Kidney (tissue), 14 donors: ENCODE measurements around the gene CASKIN2. TPM values are rescaled to one million over a fixed set of nuclear protein-coding genes. Genes with fewer than 3 reads are reported as not detected.
A peak's percentile ranks its signal among the peaks of the same experiment; 100 is the strongest.

ENCODE experiments used
- DNase-seq, 5 donors: peaks; one replicate each; pipeline ENCODE4 v3.0.0-alpha.2; 2013 to 2020
- FAIRE-seq: peaks from 2 replicates; lab custom pipeline; 2012; peaks lifted over from hg19 to GRCh38; lab: Jason Lieb, UNC
- H3K27ac ChIP-seq, 2 donors: one replicate each; pipeline ENCODE4 v1.7.0; 2013; ENCODE audit warnings: low read depth in 2 of 2, low read length in 2 of 2, inconsistent platforms in 1 of 2
- H3K27me3 ChIP-seq: one replicate; pipeline ENCODE4 v1.7.1; 2013; ENCODE audit warnings: low read length, inconsistent platforms; ENCODE audit not compliant: control insufficient read depth, insufficient read depth
- H3K36me3 ChIP-seq, 3 donors: one replicate each; pipeline versions ENCODE4 v1.7.0 to v1.7.1; 2013; ENCODE audit warnings: low read length in 3 of 3, control low read depth in 1 of 3, inconsistent platforms in 1 of 3; ENCODE audit not compliant: insufficient read depth in 3 of 3, control insufficient read depth in 2 of 3
- H3K4me1 ChIP-seq, 3 donors: one replicate each; pipeline versions ENCODE4 v1.7.0 to v1.7.1; 2013; ENCODE audit warnings: low read length in 3 of 3, inconsistent platforms in 1 of 3, low read depth in 1 of 3; ENCODE audit not compliant: control insufficient read depth in 2 of 3, insufficient read depth in 2 of 3
- H3K4me3 ChIP-seq, 3 donors: one replicate each; pipeline versions ENCODE4 v1.7.0 to v1.8.1; 2013; ENCODE audit warnings: low read length in 3 of 3, control low read depth in 1 of 3, inconsistent platforms in 1 of 3
- H3K9ac ChIP-seq, 3 donors: one replicate each; pipeline versions ENCODE4 v1.7.0 to v1.7.1; 2013; ENCODE audit warnings: low read length in 3 of 3, control low read depth in 1 of 3, inconsistent platforms in 1 of 3
- H3K9me3 ChIP-seq, 3 donors: one replicate each; pipeline versions ENCODE4 v1.7.0 to v1.7.1; 2013; ENCODE audit warnings: low read length in 3 of 3, control low read depth in 1 of 3, inconsistent platforms in 1 of 3; ENCODE audit not compliant: control insufficient read depth in 2 of 3, insufficient read depth in 1 of 3
- intact Hi-C: fragments of 100-400 bp; cut with DNase I; formaldehyde crosslinking; loops from one replicate; pipeline ENCODE4 v1.11.1; 2022
- polyA plus RNA-seq: library from polyadenylated mRNA; stranded (reverse); fragments of 350-450 nt; fragmentation: Illumina TruSeq; extraction: RNeasy Lipid Tissue Mini Kit (QIAGEN cat#74804); gene quantifications from one replicate; pipeline ENCODE4 v1.2.3, GENCODE V29; 2014; ENCODE audit warnings: low read depth, low replicate concordance; ENCODE audit not compliant: insufficient read depth
- total RNA-seq: library from RNA; stranded (reverse); fragmentation: NEBNext Ultra II Directional; extraction: Animal tissue kit (Norgen Biotek cat#: 25700); gene quantifications from one replicate; pipeline ENCODE4 v1.2.1, GENCODE V29; 2021
- TF ChIP-seq, protein P1 (sequence below): IDR thresholded peaks from 3 replicates; pipeline ENCODE4 v1.5.1; 2012; ENCODE audit warnings: mild to moderate bottlenecking, moderate library complexity, borderline replicate concordance; ENCODE audit not compliant: insufficient read depth; ENCODE audit errors: extremely low read depth
- donor health status: control.
- donor health status: control.
- donor health status: control.
- donor health status: control.
- donor health status: control.
- donor health status: DM: yes; HTN: yes; CAD: no.
- donor health status: Normal renal cell carcinoma (clear cell type).

Gene CASKIN2
- total and polyA plus RNA-seq, 2 donors from 2014 or later: 25.0 to 98.6 TPM

DNA sequence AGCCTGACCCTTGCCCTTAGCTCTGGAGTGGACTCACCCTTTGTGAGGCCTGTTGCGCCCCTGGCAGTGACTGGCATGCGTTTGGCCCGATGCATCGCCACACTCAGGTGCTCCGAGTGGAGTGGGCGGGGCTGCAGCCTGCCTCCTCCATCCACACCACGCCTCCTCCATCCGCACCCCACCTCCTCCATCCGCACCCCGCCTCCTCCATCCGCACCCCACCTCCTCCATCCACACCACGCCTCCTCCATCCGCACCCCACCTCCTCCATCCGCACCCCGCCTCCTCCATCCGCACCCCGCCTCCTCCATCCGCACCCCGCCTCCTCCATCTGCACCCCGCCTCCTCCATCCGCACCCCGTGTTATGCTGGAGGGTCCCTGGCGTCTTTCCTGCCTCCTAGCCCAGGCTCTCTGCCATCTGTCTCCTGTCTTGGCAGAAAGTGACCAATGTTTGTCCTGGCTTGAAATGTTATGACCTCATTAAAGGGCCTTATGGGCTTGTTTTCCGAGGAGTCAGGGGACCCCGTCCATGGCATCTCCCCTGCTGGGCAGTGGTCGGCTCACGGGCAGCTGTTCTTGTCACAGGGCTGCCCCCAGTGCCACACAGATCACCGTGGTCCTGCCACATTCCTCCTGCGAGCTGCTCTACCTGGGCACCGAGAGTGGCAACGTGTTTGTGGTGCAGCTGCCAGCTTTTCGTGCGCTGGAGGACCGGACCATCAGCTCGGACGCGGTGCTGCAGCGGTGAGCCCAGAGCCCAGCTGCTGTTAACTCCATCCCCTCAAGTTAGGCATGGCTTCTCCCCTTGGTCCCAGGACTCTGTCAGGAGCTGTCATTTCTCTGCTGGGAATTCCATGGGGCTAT, 43.6 kb upstream of the CASKIN2 start:
- Histone ChIP-seq H3K36me3 (peaks cover 0 to 19% (median 12%) of the 10 kb centered on the region in 3 donors), H3K9me3 (no peaks in the 10 kb centered on the region), H3K27ac (peak overlapping the region; percentile 21 to 90), H3K4me3 (no peak overlapping the region), H3K27me3 (no peaks in the 10 kb centered on the region), H3K4me1 (peaks cover 0 to 38% (median 30%) of the 10 kb centered on the region in 3 donors), H3K9ac (no peak overlapping the region)
- intact Hi-C loops: no loop called here
- DNase-seq (peak in 1 of 5 donors; percentile 26), FAIRE-seq (no peak)
- TF ChIP-seq, protein P1, sequence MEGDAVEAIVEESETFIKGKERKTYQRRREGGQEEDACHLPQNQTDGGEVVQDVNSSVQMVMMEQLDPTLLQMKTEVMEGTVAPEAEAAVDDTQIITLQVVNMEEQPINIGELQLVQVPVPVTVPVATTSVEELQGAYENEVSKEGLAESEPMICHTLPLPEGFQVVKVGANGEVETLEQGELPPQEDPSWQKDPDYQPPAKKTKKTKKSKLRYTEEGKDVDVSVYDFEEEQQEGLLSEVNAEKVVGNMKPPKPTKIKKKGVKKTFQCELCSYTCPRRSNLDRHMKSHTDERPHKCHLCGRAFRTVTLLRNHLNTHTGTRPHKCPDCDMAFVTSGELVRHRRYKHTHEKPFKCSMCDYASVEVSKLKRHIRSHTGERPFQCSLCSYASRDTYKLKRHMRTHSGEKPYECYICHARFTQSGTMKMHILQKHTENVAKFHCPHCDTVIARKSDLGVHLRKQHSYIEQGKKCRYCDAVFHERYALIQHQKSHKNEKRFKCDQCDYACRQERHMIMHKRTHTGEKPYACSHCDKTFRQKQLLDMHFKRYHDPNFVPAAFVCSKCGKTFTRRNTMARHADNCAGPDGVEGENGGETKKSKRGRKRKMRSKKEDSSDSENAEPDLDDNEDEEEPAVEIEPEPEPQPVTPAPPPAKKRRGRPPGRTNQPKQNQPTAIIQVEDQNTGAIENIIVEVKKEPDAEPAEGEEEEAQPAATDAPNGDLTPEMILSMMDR: no peak

DNA sequence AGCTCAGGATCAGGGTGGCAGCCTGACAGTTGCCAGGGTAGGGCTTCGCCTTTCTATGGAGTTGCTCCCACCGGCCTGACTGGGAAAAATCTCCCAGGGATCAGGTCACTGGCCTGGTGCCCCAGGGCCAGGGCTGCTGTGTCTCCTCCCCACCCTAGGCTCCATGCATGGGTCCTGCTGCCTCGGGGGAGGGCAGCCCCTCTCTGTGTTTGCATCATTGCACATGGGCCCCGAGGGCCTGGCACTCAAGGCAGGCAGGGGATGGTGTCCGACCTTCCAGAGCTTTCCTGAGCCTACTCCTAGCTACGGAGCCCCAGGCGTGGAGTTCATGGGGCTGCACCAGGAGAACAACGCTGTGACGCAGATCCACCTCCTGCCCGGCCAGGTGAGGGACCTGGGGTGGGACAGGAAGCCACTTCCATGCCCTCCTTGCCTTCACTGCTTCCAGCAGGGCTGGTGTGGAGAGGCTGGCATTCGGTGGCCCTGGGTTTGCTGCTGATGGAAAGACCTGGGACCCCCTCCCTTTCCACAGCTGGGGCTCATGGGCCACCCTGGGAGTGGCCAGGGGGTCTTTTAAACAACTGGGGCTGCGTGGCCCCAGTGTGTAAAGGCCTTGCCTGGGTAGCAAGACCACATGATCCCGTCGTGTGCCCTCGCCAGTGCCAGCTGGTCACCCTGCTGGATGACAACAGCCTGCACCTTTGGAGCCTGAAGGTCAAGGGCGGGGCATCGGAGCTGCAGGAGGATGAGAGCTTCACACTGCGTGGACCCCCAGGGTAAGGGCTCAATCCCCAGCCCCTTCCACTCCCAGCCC, 42.7 kb upstream of the CASKIN2 start:
- peaks cover 0 to 11% (median 6%) of the 10 kb centered on the region in 3 donors for H3K36me3 ChIP-seq
- intact Hi-C loops: no loop called here
- no peak overlapping the region for H3K4me3 ChIP-seq
- H3K9ac ChIP-seq: no peak overlapping the region
- DNase-seq (peak in 1 of 5 donors; percentile 56), FAIRE-seq (no peak)
- H3K27ac ChIP-seq: peak overlapping the region; percentile 21 to 90
- no peaks in the 10 kb centered on the region for H3K27me3 ChIP-seq
- TF ChIP-seq, protein P1: no peak
- H3K4me1 ChIP-seq: peaks cover 0 to 37% (median 30%) of the 10 kb centered on the region in 3 donors
- no peaks in the 10 kb centered on the region for H3K9me3 ChIP-seq

DNA sequence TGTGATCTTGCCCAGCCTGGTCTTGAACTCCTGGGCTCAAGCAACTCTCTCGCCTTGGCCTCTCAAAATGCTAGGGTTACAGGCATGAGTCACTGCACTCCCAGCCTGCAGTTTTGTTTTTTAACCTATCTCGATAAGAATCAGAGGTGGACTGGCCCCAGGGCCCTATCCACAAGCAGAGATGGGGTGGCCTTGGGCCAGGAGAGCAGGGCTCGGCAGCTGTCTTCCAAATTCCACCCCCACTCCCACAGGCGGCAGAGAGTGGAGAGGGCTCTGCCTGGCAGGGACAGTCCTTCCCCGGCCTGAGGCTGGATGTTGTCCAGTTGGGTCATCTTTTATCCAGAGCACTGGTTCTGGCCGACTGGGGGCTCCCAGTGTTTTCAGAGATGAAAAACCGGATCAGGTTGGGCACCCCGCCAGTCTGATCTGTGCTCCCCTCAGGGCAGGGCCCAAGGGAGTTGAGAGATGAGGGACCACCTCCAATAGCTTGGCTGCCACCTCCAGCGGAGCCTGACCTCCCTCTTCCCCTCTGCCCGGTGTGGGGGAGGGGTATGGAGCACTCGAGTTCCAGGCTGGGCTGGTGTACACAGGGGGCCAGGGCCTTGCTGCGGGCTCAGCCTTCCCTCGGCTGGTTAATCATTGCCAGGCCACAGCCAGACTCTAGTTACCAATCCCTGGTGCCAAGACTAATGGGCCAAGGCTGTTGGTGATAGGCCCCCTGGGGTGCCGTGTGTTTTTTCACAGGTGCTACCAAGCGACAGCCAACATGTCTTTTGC, 41.9 kb upstream of the CASKIN2 start:
- H3K27ac ChIP-seq: peak overlapping the region; percentile 21 to 90
- H3K4me3 ChIP-seq: no peak overlapping the region
- intact Hi-C loops: no loop called here
- H3K9me3 ChIP-seq: no peaks in the 10 kb centered on the region
- no peak overlapping the region for H3K9ac ChIP-seq
- TF ChIP-seq, protein P1: no peak
- FAIRE-seq (peak; percentile 11), DNase-seq (peak; percentile 94 to 97 (median 96))
- H3K4me1 ChIP-seq: peaks cover 0 to 39% (median 30%) of the 10 kb centered on the region in 3 donors
- H3K36me3 ChIP-seq: peaks cover 0 to 4% (median 3%) of the 10 kb centered on the region in 3 donors
- no peaks in the 10 kb centered on the region for H3K27me3 ChIP-seq
